GM12872 (cell line): ENCODE results near the gene HOXD13.

Experiments used
- CTCF ChIP-seq: IDR thresholded peaks from 3 replicates; pipeline ENCODE4 v1.5.1; 2011; ENCODE audit warnings: low read depth, mild to moderate bottlenecking, low read length, moderate library complexity; ENCODE audit not compliant: insufficient read depth

The HOXD13 gene

GRCh38 chr2:176093145-176093897, 800 bp downstream of the HOXD13 start:
- no peak for TF ChIP-seq CTCF

DNA sequence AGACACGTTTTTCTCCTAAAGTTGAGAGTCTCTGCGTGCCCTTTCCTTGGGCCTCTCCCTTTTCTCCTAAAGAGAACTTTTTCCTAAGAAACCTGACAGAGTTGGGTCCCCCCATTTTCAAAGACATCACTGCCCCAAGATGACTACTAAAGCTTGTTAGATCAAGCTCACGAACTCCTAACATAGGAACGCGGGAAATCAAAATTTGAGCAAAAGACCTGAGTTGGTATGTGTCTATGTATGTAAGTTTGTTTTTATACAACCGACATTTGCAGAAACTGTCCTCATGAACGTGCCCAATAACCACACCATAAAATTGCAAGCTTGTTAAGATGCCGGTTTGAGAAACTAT, 1.4 kb downstream of the HOXD13 start:
- TF ChIP-seq CTCF: no peak

GRCh38 chr2:176094349-176094748, 1.8 kb downstream of the HOXD13 start:
- no peak for TF ChIP-seq CTCF

DNA sequence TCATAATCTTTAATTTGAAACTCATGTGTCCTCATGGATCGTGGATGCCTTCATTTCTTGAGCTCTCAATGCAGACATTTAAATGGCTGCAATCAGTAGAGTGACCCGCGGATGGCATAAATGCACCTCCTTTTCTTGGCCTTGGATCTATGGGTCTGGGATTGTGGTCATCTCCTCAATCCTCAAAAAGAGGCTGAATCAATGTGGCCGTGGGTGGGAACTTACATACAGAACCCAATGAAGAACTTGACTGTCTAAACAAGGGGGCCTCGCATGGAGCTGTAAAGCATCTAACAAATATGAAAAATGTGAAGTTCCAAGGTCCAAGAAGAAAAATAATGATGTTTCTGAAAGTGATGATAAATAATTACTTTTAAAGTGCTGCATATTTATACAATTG, 2.9 kb downstream of the HOXD13 start:
- no peak for TF ChIP-seq CTCF

- TF ChIP-seq CTCF: no peak
These were observed 3.9 kb downstream of the HOXD13 start for GRCh38 chr2:176096243-176096985.

GRCh38 chr2:176096986-176097819, 4.7 kb downstream of the HOXD13 start:
- peak; percentile 96 for TF ChIP-seq CTCF

GRCh38 chr2:176097820-176098365, 5.4 kb downstream of the HOXD13 start:
- no peak for TF ChIP-seq CTCF
